HTR-8/SVneo (cell line): Measurements from ENCODE around the gene BBS2.

Source experiments
- DNase-seq: peaks from one replicate; pipeline ENCODE4 v3.0.0; 2011; ENCODE audit warnings: low spot score, mixed read lengths; ENCODE audit not compliant: insufficient read length
- FAIRE-seq: peaks from 2 replicates; lab custom pipeline; 2011; peaks lifted over from hg19 to GRCh38; lab: Jason Lieb, UNC

BBS2 gene

GRCh38 chr16:56479469-56479868 is 40.4 kb downstream of the BBS2 start:
- FAIRE-seq (no peak), DNase-seq (no peak)

DNA sequence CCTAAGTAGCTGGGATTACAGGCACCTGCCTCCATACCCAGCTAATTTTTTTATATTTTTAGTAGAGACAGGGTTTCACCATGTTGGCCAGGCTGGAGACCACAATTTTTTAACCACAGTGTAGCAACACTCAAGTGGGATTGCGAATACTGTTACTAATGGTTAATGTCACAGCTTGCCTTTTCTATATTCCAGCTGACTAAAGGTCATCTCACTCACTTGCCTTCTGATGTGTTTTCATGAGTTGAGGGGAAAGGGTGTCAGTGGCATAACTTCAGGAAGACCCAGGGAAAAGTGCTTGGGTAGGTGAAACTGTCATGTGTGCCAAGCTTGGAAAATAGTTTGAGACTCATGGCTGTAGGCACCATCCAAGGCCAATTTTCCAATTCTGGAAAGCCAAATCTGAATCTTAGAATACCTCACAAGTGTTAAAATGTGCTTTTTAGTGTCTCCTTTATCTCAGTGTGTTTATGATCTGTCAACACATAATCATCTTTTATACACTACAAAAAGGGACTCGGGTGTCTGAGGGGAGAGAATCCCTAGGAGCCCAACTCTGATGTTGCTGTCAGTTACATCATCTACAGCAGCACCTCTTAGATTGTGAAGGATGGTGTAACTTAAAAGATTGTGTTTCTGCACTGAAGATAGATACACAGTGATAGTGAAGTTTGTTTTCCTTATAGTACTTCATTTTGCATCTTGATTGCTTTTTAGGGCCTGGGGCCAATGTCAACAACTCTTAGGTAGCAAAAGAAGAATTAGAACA is 41.4 kb downstream of the BBS2 start:
- FAIRE-seq (peak; percentile 98), DNase-seq (no peak)

DNA sequence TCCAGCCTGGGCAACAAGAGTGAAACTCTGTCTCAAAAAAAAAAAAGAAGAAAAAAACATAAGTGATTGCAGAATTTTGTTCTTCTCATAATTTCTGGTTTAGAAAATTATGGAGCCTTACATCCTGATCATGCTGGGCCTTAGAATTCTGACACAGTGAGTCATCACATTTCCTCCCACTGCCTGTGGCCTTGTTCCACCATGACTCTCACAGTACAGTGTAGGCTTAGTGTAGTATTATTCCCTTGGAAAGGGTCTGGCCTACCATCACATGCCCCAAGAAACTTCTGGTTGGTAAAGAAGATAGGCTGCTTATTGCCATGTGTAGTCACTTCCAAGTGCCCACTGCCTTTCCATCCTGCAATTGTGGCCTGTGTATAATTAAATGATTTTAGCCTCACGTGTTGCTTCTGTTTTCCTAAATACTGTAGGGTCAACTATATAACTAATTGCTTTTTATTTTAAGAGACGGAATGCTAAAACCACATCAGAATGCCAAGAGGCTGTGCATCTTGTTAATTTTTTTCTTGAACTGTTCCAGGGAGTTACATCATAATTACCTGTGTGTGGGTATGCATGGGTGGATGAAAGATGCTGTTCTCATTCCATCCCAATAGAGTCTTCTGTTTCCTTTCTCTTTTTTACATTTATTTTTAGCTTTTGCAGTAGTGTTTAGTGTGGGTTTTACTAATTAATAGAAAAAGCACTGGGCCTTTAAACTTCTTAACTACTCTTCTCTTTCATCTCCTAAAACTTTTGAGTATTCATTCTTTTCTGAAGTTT is 42.5 kb downstream of the BBS2 start:
- DNase-seq (peak; percentile 75), FAIRE-seq (peak; percentile 90)

DNA sequence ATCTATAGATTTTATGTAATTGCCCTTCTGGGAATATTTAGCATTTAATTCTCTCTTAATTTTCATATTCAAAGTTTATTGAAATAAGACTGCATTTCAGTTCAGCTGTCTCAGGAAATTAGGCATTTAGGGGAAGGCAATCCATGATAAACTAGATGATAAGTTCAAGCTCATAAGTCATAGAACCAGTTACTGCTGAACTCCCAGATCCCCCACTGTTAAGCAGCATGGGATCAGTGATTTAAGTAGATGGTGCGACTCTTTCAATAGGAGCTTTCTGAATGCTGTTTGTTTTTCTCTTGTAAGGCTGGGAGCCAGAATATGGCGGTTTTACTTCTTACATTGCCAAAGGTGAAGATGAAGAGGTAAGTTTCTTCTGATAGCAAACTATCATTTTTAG is 44.6 kb downstream of the BBS2 start:
- no peak for FAIRE-seq
- no peak for DNase-seq

DNA sequence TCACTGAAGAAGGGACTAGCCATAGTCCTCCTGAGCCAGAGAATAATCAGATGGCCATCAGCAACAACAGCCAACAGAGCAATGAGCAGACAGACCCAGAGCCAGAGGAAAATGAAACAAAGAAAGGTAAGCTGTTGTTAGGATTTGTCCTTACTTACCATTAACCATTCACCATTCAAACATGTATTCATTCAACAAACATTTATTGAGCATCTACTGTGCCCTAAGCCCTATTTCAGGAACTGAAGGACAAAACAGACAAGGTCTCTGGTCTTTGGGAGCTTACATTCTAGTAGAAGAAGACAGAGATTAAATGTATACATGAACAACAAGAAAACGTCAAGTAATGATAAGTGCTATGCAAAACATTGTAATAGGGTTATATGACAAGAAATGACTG is 49.2 kb downstream of the BBS2 start:
- DNase-seq (no peak), FAIRE-seq (no peak)

DNA sequence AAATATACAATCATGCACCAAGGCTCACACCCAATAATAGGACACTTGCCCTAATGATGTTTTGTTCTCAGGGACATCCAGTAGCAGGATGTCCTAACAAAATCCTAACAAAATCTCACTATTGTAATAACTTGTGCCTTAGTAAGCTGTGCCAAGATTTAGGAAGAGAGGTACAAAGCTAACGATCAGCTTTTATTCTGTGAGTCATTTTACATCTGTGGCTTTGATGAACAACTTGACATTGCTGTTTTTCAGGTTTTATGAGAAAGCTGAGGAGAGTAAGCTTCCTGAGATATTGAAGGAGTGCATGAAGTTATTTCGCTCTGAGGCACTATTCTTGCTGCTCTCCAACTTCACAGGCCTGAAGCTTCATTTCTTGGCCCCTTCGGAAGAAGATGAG is 49.6 kb downstream of the BBS2 start:
- no peak for DNase-seq
- no peak for FAIRE-seq

DNA sequence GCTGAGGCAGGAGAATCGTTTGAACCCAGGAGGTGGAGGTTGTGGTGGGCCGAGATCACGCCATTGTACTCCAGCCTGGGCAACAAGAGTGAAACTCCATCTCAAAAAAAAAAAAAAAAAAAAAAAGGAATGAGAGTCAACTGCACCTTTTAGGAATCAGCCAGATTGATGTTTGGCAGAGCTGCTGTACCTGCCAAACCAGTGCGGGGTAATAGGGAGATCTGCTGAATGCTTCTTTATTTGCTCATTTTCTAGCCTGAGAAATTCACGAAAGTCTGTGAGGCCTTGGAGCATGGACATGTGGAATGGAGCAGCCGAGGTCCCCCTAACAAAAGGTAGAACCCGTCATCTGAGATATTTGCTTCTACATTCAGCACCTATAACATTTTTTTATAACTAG is 50.1 kb downstream of the BBS2 start:
- DNase-seq (no peak), FAIRE-seq (no peak)

- FAIRE-seq (no peak), DNase-seq (no peak)
These were observed 51.0 kb downstream of the BBS2 start for GRCh38 chr16:56468800-56469199.

DNA sequence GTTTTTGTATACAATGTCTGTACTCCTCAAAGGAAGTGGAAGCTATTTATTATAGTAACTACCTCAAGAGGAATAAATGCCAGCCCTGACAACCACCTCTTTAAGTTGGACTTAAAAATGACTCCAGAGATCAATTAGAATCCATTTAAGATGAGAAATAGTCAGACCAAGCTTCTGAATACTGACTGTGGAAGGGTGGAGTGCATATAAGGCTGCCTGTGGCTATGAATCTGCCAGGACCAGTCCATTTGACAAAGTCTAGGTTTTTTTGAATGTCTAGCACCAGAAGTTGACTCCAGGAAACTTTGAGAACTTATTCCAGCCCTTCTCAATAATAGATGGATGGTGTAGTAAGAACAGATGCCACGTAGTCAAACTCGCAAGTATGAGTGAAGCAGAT is 53.5 kb downstream of the BBS2 start:
- FAIRE-seq = no peak
- DNase-seq = no peak

DNA sequence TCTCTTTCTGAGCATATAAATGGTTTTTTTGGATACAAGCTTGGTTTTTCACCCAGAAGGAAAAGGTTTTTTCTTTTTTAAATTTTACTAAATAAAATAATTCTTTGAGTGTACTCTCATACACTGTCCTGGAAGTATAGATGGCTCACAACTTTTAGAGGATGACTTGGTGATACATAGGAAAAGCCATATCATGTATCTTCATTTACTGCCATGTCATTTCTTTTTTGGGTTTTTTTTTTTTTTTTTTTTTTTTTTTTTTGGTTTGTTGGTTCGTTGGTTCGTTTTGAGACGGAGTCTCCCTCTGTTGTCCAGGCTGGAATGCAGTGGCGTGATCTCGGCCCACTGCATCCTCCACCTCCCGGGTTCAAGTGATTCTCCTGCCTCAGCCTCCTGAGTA is 56.7 kb downstream of the BBS2 start:
- DNase-seq (no peak), FAIRE-seq (no peak)

DNA sequence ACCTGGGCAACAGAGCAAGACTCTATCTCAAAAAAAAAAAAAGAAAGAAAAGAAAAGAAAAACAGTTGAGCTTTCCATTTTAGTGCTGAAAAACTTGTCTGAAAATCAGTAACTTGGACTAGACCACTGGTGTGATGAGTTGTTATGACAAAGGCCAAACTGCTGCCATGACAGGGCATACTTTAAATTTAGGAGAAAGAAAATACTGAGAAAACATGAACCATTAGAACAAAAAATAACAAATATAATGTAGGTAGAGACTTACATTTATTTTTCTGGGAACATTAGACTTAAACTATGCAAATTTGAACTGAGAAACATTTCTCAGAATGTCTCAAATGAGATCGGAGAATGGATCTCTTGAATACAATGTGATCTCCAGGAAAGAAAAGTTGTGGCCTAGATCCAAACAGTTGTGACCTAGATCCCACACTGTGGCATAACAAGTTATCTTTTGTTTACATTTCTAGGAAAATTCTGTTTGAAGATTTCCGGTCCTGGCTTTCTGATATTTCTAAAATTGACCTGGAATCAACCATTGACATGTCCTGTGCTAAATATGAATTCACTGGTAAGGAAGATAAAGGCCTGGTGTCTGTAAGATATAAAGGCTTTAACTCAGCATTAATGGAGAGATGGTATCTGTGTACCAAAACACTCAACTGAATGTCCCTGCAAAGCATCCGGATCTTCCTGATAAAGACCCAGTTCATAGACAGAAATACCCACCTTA is 57.6 kb downstream of the BBS2 start:
- no peak for FAIRE-seq

DNA sequence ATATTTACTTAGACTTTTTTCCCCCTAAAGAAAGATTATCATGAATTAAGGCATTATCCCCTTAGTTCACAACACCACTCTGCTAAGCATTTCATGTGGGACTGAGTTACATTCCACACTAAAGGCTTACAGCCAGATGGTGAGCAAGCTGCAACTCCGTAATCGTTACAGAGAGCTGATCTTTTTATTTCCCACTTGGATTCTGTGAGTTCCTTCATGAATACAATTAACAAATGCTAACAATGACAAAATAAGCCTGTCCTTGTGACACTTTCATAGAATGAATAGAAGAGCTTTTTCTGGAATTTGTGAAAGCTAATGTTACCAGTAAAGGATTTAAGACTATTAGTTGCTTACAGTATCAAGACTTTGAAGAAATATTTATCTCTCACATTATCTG is 59.7 kb downstream of the BBS2 start:
- DNase-seq (no peak), FAIRE-seq (no peak)

More for the DNA sequence above, 57.6 kb downstream of the BBS2 start:
- DNase-seq = no peak

DNA sequence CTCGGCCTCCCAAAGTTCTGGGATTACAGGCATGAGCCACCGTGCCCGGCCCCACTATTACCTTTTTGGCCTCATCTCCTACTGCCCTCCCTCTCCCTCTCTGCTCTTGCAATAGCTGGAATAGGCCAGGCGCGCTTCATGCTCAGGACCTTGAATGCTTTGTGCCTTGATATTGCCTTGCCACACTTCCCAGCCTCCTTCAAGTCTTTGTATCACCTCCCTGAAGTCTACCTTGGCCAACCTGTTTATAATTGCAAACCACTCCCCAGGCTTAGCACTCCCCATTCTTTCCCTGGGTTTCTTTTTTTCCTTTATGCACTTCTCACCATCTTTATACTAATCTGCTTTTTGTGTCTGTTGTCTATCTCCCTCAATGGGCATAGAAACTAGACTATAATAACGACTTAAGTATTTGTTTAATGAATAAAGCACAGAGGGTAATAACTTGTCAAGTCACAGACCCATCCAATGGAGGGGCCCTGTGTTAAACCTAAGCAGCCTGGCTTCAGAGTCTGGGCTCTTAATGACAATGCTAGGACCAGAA is 61.8 kb downstream of the BBS2 start:
- no peak for FAIRE-seq
- DNase-seq = no peak

DNA sequence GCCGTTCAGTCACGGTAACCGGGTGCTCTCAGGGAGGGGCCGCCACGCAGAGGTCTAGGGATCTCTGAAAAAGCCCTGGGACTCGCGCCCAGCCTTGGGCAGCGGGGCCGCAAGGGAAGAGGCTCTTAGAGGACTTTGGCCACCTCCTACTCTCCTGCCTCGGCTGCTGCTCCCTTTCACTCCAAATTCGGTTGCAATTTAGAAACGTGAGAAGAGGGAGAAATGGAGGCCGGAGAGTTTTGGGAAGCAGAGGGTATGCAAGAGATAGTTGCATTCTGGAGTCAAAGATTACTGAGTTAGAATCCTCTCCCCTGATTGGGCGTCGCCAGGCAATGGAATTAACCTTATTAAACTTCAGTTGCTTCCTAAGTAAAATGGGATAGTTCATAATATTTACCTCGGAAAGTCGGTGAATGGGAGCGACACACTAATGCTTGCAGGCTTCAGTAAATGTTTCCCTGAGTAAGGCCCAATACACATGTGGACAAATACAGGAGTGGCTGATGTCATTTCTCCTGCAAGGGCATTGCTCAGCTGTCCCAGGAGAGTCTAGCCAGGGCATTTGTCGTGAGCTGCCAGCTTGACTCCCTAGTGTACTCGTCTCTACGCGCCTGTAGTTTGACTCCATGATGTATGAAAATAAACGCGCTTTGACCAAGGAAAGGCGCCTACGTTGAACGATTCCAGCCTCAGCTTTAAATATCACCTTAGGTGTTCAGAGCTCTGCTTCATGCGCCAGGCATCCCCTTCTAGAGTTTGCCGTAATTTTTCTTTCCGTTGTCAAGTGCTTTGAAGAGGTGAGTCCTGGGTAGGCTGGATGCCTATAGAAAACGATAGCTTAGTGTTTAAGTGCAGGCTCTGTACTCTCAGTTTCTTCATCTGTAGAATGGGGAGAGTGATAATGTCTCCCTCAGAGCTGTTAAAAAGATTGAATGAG is 67.8 kb downstream of the BBS2 start:
- FAIRE-seq (no peak), DNase-seq (peak; percentile 27)

DNA sequence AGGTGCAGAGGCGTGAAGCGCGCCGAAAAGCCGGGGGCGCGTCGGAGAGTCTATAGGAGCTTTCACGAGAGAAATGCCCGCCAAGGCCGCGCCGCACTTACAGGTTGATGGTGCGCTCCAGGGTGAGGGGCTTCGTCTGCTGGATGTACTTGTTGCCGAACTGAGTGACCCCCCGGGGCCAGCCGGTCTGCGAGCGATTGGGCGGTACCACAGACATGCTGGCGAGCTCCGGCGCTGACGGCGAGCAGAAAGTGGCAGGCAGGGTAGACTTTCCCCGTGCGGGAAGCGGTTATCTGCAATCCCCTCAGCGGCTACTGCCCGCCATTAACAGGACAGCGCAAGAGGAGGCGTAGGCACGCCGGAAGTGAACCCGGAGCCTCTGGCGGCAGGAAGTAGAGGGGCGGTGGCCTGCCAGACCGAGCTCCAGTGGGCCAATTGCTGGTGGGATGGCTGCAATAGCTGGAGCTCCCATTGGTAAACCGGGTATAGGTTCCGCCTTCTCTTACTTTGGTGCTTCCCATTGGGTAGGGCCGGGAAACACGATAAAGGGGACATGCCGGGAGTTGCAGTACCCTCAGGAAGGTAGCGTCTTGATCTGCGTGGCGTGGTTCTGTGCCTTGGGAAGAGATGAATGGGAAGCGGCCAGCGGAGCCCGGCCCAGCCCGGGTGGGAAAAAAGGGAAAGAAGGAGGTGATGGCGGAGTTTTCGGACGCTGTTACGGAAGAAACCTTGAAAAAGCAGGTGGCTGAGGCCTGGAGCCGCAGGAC is 68.7 kb downstream of the BBS2 start, which contains the start of the genes NUDT21 and OGFOD1:
Gene NUDT21, minus strand, starts transcription at position 347 of the 767 bp plus-strand sequence. Its CDS starts 130 bp downstream, at position 217.
Gene OGFOD1, plus strand, starts transcription at position 569 of the 767 bp plus-strand sequence. Its CDS starts 59 bp downstream, at position 628.
- FAIRE-seq (peak; percentile 95), DNase-seq (peak; percentile 99)

DNA sequence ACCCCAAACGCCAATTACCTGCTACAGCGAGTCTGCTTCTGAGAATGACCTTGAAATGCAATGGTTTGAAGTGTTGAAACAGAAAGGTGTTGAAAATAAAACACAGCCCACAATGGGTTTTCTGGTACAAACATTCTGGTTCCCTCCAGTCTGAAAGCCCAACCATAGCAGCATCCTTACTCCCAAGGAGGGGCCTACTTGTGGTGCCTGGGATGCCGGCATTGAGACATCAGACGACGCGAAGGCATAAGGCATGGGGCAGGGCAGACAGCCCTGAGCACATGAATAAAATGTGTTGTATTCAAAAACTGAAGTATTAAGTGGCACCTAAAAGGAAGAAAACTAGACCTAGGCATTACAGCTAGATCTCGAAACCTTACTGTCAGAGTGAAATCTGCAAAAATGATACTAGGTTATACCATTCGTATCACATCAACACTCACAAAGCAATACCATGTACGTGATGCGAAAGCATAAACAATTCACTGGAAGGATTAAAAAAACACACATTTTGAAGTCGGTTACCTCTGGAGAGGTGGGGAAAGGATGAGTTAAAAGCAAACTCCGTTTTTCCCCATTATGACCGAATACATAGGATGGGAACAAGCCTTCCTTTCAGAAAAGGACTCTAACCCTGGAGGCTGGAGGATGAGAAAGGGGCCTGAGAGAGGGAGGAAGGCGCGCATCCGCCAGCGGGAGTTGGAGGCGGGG is 69.4 kb downstream of the BBS2 start:
- FAIRE-seq (no peak), DNase-seq (no peak)

GRCh38 chr16:56448005-56448404 is 71.8 kb downstream of the BBS2 start:
- no peak for FAIRE-seq

GRCh38 chr16:56447286-56447685 is 72.5 kb downstream of the BBS2 start:
- FAIRE-seq = no peak
- no peak for DNase-seq

More at GRCh38 chr16:56448005-56448404, 71.8 kb downstream of the BBS2 start:
- DNase-seq = no peak
